Karpas-422 (cell line): ENCODE measurements around the gene FAM210A. TPM values are rescaled to one million over a fixed set of nuclear protein-coding genes. Genes with fewer than 3 reads are reported as not detected.

ENCODE experiments used
- DNase-seq: peaks from one replicate; pipeline ENCODE4 v3.0.0-alpha.2; 2015
- H2AFZ ChIP-seq: fragments of 200-600 bp; sonication (generic); 2 replicates; pipeline ENCODE4 v1.6.1; 2014; ENCODE audit warnings: antibody characterized with exemption, low read length, mixed read lengths
- H3K27ac ChIP-seq: fragments of 200-600 bp; sonication (generic); 2 replicates; pipeline ENCODE4 v1.5.1; 2014; ENCODE audit warnings: mild to moderate bottlenecking, low read length, moderate library complexity
- H3K27me3 ChIP-seq: fragments of 200-600 bp; sonication (generic); 2 replicates; pipeline ENCODE4 v1.6.1; 2014; ENCODE audit warnings: low read length, mixed read lengths
- H3K36me3 ChIP-seq: fragments of 200-600 bp; sonication (generic); 2 replicates; pipeline ENCODE4 v1.6.1; 2014; ENCODE audit warnings: low read length, mixed read lengths; ENCODE audit not compliant: insufficient read depth
- H3K4me1 ChIP-seq: fragments of 200-600 bp; sonication (generic); 2 replicates; pipeline ENCODE4 v1.6.1; 2014; ENCODE audit warnings: mild to moderate bottlenecking, low read length, mixed read lengths
- H3K4me2 ChIP-seq: fragments of 200-600 bp; sonication (generic); 2 replicates; pipeline ENCODE4 v1.6.1; 2014; ENCODE audit warnings: low read length, low read depth, mild to moderate bottlenecking; ENCODE audit not compliant: poor library complexity, severe bottlenecking
- H3K4me3 ChIP-seq: fragments of 200-600 bp; sonication (generic); 2 replicates; pipeline ENCODE4 v1.5.1; 2014; ENCODE audit warnings: mild to moderate bottlenecking, antibody characterized with exemption, low read length, mixed read lengths
- H3K79me2 ChIP-seq: fragments of 200-600 bp; sonication (generic); 2 replicates; pipeline ENCODE4 v1.6.1; 2014; ENCODE audit warnings: mild to moderate bottlenecking, low read length, mixed read lengths
- H3K9ac ChIP-seq: fragments of 200-600 bp; sonication (generic); 2 replicates; pipeline ENCODE4 v1.6.0; 2014; ENCODE audit warnings: low read length
- H3K9me2 ChIP-seq: fragments of 200-600 bp; sonication (generic), shearing (Covaris generic); replicated peaks from 2 replicates; pipeline ENCODE4 v1.6.0; 2014; ENCODE audit warnings: mild to moderate bottlenecking, low read length, moderate library complexity; ENCODE audit not compliant: insufficient read depth
- H3K9me3 ChIP-seq: fragments of 300-700, 200-600 bp; sonication (generic); 2 replicates; pipeline ENCODE4 v1.6.1; 2014; ENCODE audit warnings: low read length, mixed read lengths
- H4K20me1 ChIP-seq: fragments of 200-600 bp; sonication (generic); 2 replicates; pipeline ENCODE4 v1.6.1; 2014; ENCODE audit warnings: mild to moderate bottlenecking, antibody characterized with exemption, low read length, low read depth; ENCODE audit not compliant: insufficient read depth
- total RNA-seq: library from RNA; depleted of rRNA; stranded (reverse); fragments of >200 nt; shearing (Covaris generic); gene quantifications from 2 replicates; pipeline ENCODE4 v1.2.3, GENCODE V29; 2014; ENCODE audit warnings: low replicate concordance

FAM210A gene
- total RNA-seq, 1 experiment from 2014 or later, result 48.3 TPM

DNA sequence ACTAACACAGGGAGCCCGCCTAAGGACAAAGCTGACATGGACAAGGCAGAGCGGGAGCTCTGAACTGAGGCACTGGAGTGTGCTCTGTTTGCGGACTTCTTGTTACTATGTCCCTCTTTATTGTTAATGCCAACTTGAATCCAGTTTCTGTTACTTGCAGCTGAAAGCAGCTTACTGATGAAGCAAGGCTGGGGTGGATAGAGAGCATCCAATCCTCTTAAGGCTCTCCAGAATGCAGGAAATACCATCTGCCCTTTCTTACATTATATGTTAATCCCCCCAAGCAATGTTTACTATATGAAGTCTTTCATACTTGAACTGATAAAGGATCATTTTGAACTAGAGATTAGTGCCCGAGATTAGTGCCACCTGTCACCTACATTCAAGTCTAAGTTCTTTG is 9.4 kb downstream of the FAM210A start:
- Histone ChIP-seq H3K9ac (no peak overlapping the region), H3K4me1 (no peaks in the 10 kb centered on the region), H3K79me2 (peaks cover 100% of the 10 kb centered on the region), H4K20me1 (no peaks in the 10 kb centered on the region), H2AFZ (no peak overlapping the region), H3K4me3 (no peak overlapping the region), H3K4me2 (no peak overlapping the region), H3K27ac (no peak overlapping the region), H3K9me3 (0 out of 2 replicates have a peak, but pooled peaks cover 4% of the 10 kb centered on the region), H3K36me3 (peaks cover 58% of the 10 kb centered on the region), H3K9me2 (no peaks in the 10 kb centered on the region), H3K27me3 (no peaks in the 10 kb centered on the region)
- no peak for DNase-seq

DNA sequence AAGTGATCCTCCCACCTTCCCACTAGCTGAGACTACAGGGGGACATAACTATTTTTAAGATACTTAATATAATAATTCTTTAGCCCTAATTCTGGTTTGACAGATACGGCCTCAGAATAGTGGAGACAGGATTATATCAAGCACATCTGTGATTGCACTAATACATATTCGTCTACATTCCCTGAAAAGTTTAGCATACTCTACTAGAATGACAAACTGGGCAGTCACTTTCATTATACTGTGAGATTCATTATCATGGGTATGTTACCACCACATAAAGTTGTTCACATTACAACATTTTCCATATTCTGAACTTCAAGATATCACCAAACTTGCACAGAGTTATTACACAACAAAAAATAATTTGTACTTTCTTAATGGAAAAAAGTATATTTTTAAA is 11.0 kb downstream of the FAM210A start:
- Histone ChIP-seq H3K27ac (no peak overlapping the region), H4K20me1 (no peaks in the 10 kb centered on the region), H3K4me2 (no peak overlapping the region), H3K9me2 (no peaks in the 10 kb centered on the region), H3K4me3 (no peak overlapping the region), H3K79me2 (peaks cover 100% of the 10 kb centered on the region), H2AFZ (no peak overlapping the region), H3K9ac (no peak overlapping the region), H3K4me1 (no peaks in the 10 kb centered on the region), H3K9me3 (0 out of 2 replicates have a peak, but pooled peaks cover 7% of the 10 kb centered on the region), H3K36me3 (peaks cover 52% of the 10 kb centered on the region), H3K27me3 (no peaks in the 10 kb centered on the region)
- no peak for DNase-seq

DNA sequence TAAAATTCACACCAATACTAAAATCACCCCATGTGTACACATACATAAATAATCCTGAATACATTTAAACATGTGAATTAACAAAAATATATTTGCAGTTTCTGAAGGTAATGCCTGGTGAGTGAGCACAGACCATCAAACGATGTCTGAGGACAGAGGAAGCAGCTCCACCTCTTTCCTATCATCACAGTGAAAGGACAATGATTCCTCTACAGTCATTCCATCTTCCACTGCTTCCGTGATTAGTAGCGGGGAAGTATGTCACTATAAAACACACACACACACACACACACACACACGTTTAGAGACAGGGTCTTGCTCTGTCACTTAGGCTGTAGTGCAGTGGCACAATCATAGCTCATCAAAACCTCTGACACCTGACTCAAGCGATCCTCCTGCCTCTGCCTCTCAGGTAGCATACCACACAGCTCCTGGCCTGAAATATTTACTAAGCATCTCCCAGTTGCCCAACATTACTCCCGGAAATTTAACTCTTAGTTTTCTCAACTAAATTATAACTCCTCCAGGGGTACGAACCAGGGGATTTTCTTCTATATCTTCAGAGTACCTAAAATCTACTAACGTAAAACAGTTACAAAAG is 12.8 kb downstream of the FAM210A start:
- Histone ChIP-seq H3K36me3 (peaks cover 39% of the 10 kb centered on the region), H2AFZ (no peak overlapping the region), H3K27me3 (no peaks in the 10 kb centered on the region), H3K9me3 (0 out of 2 replicates have a peak, but pooled peaks cover 4% of the 10 kb centered on the region), H3K4me2 (no peak overlapping the region), H3K79me2 (peaks cover 100% of the 10 kb centered on the region), H3K4me1 (no peaks in the 10 kb centered on the region), H3K9me2 (no peaks in the 10 kb centered on the region), H3K27ac (no peak overlapping the region), H3K4me3 (no peak overlapping the region), H4K20me1 (no peaks in the 10 kb centered on the region), H3K9ac (no peak overlapping the region)
- DNase-seq, result no peak

DNA sequence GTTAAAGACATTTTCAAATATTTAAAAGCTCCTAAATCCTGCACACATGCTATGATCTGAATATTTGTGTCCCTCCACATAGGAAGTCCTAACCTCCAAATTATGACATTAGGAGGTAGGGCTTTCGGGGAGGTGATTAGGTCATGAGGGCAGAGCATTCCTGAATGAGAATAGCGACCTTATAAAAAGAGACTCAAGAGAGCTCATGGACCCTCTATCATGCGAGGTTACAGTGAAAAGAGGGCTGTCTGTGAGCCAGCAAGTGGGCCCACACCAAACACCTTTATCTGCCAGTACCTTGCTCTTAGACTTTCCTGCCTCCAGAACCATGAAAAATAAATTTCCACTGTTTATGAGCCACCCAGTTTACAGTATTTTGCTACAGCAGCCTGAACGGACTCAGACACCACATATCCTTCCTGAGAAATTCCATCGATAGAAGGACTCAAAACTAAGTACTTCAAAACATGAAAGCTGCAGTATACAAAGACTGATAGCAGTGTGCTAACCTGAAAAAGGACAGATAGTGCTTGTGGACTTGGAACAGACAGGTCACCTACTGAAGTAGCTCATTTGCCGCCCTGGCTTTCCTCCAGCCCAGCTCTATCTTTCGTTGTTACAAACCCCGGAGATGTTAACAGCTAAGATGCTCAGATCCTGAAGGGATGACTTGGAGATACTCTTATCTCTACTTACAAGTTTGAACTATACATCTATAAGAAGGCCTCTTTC is 13.8 kb downstream of the FAM210A start:
- no peaks in the 10 kb centered on the region for H3K9me2 ChIP-seq
- no peak for DNase-seq
- no peak overlapping the region for H3K9ac ChIP-seq
- no peaks in the 10 kb centered on the region for H3K27me3 ChIP-seq
- peaks cover 36% of the 10 kb centered on the region for H3K36me3 ChIP-seq
- H3K4me2 ChIP-seq, result no peak overlapping the region
- H3K79me2 ChIP-seq, result peaks cover 100% of the 10 kb centered on the region
- no peaks in the 10 kb centered on the region for H3K4me1 ChIP-seq
- H4K20me1 ChIP-seq, result no peaks in the 10 kb centered on the region
- no peak overlapping the region for H3K27ac ChIP-seq
- H3K9me3 ChIP-seq, result peaks cover 5% of the 10 kb centered on the region; the same call in 1 of the 2 replicates
- no peak overlapping the region for H3K4me3 ChIP-seq
- H2AFZ ChIP-seq, result no peak overlapping the region

DNA sequence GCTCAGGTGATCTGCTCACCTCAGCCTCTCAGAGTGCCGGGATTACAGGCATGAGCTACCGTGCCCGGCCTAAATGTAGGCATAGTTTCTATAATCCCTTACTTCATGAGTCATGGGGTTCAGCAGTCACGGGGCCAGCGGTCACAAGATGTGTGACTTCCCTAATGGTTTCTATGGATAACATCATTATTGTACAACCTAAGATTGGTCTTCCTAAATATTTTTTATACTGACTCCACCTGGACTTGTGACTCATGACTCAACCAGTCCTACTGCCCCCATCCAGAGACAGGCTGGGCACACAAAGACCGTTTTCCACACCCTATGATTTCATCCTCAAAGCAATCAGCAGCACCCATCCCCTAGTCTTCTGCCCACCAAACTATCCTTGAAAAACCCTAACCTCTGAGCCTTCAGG is 15.9 kb downstream of the FAM210A start:
- Histone ChIP-seq H3K79me2 (peaks cover 100% of the 10 kb centered on the region), H3K9me2 (no peaks in the 10 kb centered on the region), H3K9ac (no peak overlapping the region), H2AFZ (no peak overlapping the region), H3K4me1 (no peaks in the 10 kb centered on the region), H3K36me3 (peaks cover 24% of the 10 kb centered on the region), H3K27me3 (no peaks in the 10 kb centered on the region), H4K20me1 (no peaks in the 10 kb centered on the region), H3K4me3 (no peak overlapping the region), H3K27ac (no peak overlapping the region), H3K4me2 (no peak overlapping the region), H3K9me3 (peaks cover 5% of the 10 kb centered on the region; the same call in 1 of the 2 replicates)
- DNase-seq, result no peak

DNA sequence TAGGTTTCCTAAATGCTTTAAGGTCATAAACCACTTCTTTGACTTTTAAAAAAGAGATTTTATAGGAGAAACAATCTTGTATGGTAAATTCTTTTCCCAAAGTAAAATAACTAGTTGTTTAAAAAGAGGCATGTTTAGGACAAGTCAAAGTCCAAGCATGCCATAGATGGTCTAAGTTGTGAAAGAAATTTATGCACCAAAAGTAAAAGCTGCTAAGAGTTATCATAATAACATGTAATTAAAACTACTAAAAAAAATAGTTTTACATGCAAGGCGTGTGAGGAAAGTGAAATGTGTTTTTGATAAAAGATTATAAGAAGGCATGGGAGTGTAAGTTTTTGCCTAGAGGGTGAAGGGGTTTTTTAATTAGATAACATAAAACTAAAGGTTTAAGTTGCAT is 22.5 kb downstream of the FAM210A start:
- Histone ChIP-seq H3K27me3 (no peaks in the 10 kb centered on the region), H3K4me3 (no peak overlapping the region), H3K27ac (no peak overlapping the region), H3K79me2 (peaks cover 99% of the 10 kb centered on the region), H3K9ac (no peak overlapping the region), H3K4me2 (no peak overlapping the region), H3K9me2 (no peaks in the 10 kb centered on the region), H3K9me3 (peaks cover 23% of the 10 kb centered on the region), H2AFZ (no peak overlapping the region), H4K20me1 (no peaks in the 10 kb centered on the region), H3K36me3 (peaks cover 11% of the 10 kb centered on the region), H3K4me1 (peaks cover 22% of the 10 kb centered on the region)
- peak; percentile 64 for DNase-seq

DNA sequence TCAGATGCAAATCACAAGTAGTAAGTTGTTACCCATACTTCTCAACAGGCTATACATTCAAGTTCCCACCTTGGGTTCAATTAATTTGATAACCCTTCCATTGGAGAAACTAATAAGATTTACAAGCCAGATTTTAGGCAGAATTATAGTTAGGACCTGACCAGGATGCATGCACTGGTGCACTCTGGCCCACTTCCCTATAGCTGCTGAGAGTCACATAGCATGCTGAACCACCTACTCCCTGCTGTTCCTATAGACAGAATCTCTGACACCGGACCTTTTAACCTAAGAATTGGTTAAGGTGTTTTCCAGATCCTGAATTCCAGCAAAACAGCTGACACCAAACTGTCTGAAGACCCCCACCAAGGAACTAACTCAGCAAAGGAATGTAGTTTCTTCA is 26.2 kb downstream of the FAM210A start:
- no peak overlapping the region for H3K9ac ChIP-seq
- peaks cover 10% of the 10 kb centered on the region; the same call in 1 of the 2 replicates for H3K36me3 ChIP-seq
- H3K79me2 ChIP-seq, result peaks cover 98% of the 10 kb centered on the region
- peaks cover 24% of the 10 kb centered on the region for H3K9me3 ChIP-seq
- no peak overlapping the region for H2AFZ ChIP-seq
- H3K27me3 ChIP-seq, result no peaks in the 10 kb centered on the region
- peak overlapping the region; percentile 12 for H3K4me2 ChIP-seq
- no peaks in the 10 kb centered on the region for H3K9me2 ChIP-seq
- H3K27ac ChIP-seq, result peak overlapping the region; percentile 55
- H3K4me1 ChIP-seq, result peaks cover 22% of the 10 kb centered on the region
- H4K20me1 ChIP-seq, result no peaks in the 10 kb centered on the region
- no peak overlapping the region for H3K4me3 ChIP-seq
- DNase-seq, result peak; percentile 71

DNA sequence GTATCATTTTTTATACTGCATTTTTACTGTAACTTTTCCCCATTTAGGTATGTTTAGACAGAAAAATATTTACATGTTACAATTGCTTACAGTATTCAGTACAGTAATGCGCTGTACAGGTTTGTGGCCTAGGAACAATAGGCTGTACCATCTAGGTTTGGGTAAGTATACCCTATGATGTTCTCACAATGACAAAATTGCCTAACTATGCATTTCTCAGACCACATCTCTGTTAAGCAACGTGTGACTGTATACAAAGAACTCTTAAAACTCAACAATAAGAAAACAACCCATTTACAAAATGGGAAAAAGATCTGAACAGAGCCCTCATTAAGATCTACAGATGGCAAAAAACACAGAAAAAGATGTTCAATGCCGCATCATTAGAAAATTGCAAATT is 29.4 kb downstream of the FAM210A start:
- H3K27ac ChIP-seq, result no peak overlapping the region

More for the DNA sequence above, 29.4 kb downstream of the FAM210A start:
- no peaks in the 10 kb centered on the region for H4K20me1 ChIP-seq
- peaks cover 4% of the 10 kb centered on the region for H3K9me3 ChIP-seq
- H3K4me1 ChIP-seq, result peaks cover 21% of the 10 kb centered on the region
- H3K79me2 ChIP-seq, result peaks cover 83% of the 10 kb centered on the region
- H3K27me3 ChIP-seq, result no peaks in the 10 kb centered on the region
- no peak overlapping the region for H2AFZ ChIP-seq
- peaks cover 6% of the 10 kb centered on the region; the same call in 1 of the 2 replicates for H3K36me3 ChIP-seq
- H3K9ac ChIP-seq, result no peak overlapping the region
- H3K4me3 ChIP-seq, result no peak overlapping the region
- no peaks in the 10 kb centered on the region for H3K9me2 ChIP-seq
- H3K4me2 ChIP-seq, result no peak overlapping the region
- DNase-seq, result no peak
